Measurements from ENCODE around the gene ACLY.

ACLY gene

DNA sequence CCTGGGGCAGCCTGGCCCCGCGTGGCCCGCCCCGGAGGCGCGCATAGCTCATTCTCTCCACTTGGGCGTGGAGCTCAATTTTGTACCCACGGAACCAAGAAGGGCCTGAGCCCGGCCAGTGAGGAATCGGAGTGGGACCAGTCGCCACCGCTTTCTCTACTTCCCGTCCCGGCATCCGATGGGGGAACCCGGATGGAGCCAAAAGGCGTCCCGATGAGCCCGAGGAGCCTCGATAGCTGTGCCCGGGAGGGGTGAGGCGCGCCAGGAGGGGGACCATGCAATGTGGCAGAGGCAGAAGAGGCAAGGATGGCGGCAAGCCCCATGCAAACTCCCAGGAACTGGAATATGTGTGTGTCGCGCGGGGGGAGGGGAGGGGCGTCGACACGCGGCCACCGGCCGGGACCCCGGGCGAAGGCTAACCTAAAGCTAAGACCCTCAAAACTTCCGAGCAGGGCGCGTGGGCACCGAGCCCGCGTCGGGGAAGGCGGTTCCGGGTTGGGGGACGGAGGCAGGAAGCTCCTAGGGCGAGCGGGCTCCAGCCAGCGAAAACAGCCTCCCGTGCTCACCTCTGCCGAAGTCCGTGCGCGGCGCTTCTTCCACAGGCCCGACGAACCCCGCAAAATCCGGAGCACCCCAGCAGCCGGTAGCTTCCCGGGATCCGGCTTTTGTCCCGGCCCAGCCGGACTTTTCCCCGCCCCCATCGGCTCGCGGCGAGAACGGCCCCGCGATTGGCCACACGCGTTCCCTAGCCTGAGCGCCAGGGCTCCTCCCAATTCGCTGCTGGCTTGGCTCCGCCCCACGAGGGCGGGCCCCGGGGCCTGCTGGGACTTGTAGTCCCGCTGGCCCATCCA is at the start of gene ACLY:
TSS of gene ACLY (minus strand) at position 638 of the 851 bp plus-strand sequence. CDS start 5,078 bp downstream, outside the sequence.
- DNase-seq (ENCODE audit: low read depth) = peak; percentile 97

DNA sequence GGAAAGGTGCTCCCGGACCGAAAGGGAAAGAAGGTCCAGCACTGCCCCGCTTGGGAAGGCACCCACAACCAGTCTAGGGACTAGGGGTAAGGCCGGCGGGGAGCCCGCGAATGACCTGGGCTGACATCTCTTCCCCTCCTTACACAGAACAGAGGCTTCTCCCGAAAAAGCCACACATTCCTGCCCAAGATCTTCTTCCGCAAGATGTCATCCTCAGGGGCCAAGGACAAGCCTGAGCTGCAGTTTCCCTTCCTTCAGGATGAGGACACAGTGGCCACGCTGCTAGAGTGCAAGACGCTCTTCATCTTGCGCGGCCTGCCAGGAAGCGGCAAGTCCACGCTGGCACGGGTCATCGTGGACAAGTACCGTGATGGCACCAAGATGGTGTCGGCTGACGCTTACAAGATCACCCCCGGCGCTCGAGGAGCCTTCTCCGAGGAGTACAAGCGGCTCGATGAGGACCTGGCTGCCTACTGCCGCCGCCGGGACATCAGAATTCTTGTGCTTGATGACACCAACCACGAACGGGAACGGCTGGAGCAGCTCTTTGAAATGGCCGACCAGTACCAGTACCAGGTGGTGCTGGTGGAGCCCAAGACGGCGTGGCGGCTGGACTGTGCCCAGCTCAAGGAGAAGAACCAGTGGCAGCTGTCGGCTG is 49.3 kb upstream of the ACLY start:
- DNase-seq (ENCODE audit: low read depth) = no peak

DNA sequence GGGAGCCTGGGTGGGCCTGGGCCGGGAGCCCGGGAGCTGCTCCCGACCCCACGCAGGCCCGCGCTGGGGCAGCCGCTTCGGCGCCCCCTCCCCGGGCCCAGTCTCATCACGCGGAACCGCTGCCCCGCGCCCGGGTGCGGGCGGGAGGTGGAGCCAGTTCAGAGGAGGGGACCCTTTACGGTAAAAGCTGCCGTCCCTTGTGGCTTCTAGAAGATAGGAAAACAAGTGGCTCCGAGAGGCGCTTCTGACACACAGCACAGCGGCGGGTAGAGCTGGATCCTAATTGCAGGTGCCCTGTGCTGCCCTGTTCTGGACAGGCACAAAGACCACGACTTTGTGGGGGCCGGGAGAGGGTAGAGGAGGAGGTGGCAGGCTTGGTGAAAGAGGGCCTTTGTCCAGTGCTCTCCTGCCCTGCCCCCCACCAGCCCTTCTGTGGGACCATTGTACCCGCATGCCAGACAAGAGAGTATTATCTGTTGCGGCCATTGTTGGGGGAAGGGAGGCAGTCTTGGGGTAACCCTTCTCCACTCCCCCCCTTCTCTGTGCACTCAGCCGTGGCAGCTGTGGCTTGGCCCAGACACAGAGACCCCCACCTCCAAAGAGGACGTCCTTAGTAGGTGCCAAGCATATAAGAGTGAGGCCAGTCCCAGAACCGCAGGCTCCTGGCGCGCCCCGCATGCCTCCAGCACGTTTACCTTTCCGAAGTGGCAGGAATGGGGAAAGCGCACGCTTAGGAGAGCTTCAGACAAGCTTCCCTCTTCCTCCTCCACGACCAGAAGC is 48.6 kb upstream of the ACLY start:
- no peak for DNase-seq (ENCODE audit: low read depth)

DNA sequence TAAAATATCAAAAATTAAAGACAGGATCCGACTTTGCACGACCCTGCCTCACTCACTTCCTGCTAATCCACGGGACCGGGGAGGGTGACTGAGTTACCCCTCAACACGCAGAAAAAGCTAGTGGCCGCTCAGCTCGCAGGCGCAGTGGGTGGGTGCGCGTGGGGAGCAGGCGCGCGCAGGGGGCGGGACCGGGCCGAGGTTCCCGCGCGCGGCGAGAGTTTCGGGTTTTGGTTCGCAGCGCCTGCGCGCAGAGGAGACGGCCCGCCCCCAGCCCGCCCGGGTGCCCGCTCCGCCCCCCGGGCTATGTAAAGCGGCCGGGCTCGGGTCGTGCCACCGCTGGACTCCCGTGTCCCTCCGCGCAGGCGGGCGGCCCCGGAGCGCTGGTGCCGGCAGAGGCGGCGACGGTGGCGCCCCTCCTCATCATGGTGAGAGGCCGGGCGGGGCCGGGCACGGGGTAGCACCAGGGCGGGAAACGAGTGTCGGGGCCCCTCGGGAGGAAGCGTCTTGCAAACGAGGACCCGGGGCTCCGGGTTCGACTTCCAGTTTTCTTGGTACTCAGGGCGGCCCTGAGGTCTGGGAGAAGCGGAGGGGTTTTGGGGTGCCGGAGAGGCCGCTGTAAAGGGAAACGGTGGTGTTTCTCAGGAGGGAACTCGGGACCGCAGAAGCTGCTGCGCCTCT is 47.9 kb upstream of the ACLY start, which contains the start of gene CNP:
TSS of gene CNP (plus strand) at position 333 of the 678 bp plus-strand sequence. CDS start at position 423, 90 bp downstream.
- DNase-seq (ENCODE audit: low read depth) = peak; percentile 92

DNA sequence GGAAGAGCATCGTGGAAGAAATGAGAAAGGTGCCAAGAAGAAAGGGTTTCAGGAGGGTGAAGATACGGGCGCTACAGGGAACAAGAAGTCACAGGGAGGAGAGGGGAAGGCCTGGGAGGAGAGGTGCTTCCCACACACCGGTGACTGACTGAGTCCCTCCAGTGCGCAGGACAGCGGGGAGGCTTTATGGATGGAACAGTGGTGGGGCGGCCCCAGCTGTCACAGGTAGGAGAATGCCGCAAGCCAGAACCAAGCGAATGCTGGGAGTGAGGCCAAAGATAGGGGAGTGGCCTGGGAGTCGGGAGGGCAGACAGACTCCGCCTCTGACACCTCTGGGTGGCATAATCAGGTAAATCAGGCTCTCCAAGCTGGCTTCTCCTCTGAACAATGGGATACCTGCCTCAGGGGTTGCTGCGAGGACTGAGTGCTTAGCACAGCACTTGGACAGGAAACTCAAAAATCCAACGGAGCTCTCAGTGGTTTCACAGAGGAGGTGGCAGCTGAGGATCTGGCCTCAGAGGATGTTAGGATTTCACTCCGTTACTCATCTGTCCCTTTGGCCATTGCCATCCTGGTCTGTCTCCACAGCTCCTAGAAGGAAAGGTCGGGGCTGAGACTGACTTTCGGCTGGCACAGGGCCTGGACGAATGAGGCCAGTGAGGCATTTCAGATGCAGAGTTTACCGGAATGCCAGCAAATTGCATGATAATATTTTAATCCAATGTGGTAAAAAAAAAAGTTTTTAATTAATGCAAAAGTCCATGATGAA is 47.1 kb upstream of the ACLY start:
- peak; percentile 33 for DNase-seq (ENCODE audit: low read depth)

DNA sequence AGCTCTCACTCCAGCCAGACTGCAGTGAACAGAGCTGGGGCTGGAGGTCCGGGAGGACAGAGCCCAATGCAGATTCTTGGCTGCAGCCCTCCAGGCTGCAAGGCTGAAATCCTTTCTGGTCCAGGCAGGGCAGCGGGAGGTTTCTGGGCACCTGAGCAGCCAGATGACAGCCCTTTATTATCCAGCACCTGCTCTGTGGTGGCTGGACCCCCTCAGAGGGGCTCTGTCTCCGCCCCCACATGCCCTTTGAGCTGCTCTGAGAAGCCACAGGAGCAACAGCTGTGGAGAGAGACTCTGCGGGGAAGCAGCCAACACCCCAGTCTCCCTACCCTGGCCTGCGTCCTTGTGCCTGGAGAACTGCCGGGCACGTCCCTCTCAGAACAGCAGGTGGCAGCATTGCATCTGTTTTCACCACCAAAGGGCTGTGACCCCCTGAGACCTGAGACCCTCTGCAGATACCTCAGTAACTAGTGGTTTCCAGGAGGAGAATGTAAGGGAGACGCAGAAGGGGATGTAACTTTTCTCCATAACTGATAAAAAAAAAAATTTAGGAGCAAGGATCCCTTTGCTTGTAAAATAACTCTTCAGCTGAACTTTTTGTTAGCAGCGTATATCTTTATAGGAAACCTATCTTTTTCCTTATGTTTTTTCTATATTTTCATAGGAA is 44.1 kb upstream of the ACLY start:
- peak; percentile 52 for DNase-seq (ENCODE audit: low read depth)

DNA sequence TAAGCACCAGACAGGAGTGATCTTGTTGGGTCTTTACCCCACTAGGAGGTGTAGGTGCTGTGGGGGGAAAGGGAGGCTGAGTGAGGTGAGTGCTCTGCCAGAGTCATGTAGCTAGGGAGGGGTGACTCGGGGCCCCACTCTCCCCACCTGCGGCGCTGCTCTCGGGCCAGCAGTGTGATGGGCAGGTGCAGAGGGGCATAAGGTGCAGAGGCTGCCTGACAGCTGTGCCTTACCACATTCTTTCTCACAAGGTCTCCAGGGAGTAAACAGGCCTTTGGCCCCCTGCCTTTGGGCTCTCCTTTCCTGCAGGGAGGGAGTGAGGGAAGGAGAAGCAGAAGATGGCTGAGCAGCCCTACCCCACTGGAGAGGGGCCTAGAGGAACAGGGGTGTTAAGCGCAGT is 43.4 kb upstream of the ACLY start:
- no peak for DNase-seq (ENCODE audit: low read depth)

DNA sequence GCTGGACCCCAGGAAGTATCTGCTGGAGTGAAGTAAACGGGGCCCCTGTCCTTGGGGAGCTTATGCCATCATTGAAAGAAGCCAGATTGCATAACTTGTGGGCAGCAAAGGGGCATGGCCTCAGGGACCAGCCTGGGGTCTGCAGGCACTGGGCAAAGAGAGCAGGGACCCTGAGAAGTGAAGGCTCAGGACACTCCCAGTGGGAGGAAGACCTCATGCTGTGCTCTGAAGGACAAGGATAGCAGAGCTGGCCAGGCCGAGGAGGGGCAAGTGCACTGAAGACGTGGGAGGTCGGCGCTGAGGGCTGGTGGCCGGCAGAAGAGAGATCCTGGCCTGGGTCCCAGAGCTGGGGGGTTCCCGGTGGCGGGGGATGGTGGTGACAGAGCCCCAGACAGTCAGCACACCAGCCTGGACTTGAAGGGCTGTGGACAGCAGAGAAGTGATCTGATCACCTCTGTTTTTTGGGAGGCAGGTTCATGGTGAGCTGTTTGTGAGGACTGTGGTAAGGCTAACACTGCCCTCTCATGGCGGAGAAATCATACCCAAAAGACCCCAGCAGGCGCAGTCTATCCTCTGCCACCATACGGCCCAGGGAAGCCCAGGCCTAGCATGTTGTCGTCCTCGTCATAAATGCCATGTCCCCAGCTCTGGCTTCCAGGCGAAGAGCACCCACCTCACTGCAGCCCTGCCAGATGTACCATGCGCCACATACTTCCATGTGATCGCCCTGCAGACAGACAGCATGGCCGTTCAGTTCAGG is 40.8 kb upstream of the ACLY start:
- peak; percentile 34 for DNase-seq (ENCODE audit: low read depth)

DNA sequence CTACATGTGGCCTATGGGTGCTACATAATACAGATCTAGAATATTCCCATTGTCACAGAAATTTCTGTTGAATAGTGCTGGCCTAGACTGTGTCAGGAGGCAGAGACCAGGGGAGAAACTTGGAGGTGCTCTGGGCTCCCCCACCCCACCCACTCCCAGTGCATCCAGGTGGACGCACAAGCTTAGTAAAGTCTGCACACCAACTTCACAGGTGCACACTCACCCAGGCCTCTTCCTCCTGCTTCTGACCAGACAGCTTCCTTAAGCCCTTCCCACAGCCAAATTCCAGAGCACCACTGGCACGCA is 40.2 kb upstream of the ACLY start:
- DNase-seq (ENCODE audit: low read depth) = no peak

DNA sequence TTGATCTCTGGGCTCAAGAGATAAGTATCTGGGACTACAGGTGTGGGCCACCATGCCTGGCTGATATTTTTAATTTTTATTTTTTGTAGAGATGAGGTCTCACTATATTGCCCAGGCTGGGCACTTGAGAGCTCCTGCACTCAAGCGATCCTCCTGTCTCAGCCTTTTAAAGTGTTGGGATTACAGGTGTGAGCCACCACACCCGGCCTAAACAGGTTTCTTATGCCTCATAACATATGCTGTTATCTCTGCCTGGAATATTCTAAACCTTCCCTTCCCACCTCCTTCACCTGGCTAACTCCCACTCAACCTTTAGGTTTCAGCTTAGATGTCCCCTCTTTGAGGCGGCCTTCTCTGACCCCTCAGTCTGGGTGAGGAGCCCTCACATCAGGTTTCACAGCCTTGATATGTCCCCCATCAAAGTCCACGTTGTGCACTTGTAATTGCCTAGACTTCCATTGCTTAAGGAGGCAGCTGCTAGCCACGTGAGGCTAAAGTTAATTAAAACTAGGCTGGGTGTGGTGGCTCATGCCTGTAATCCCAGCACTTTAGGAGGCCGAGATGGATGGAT is 39.2 kb upstream of the ACLY start:
- DNase-seq (ENCODE audit: low read depth) = no peak

DNA sequence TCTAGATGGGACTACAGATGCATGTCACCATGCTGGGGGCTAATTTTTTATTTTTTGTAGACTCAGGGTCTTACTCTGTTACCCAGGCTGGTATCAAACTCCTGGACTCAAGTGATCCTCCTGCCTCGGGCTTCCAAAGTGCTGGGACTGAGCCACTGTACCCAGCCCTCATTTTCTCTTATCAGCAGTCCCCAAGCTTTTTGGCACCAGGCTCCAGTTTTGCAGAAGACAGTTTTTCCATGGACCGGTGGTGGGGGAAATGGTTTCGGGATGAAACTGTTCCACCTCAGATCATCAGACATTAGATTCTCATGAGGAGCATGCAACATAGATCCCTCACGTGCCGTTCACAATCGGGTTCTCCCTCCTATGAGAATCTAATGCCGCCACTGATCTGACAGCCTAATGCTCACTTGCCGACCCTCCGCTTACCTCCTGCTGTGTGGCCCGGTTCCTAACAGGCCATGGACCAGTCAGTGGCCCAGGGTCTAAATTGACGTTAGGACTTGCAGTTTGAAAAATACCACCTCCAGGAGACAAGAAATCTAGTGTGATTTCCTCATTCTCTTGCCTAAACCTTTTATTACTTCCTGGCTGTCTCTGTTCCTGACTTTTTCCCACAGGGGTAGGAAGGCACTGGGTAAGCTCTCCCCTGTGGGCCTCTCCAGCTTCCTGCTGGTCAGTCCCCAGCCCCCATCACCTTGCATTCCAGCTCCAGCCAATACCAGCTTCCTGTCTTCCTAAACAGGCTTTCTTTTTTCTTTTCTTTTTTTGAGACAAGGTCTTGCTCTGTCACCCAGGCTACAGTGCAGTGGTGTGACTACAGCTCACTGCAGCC is 38.5 kb upstream of the ACLY start:
- DNase-seq (ENCODE audit: low read depth) = peak; percentile 27

DNA sequence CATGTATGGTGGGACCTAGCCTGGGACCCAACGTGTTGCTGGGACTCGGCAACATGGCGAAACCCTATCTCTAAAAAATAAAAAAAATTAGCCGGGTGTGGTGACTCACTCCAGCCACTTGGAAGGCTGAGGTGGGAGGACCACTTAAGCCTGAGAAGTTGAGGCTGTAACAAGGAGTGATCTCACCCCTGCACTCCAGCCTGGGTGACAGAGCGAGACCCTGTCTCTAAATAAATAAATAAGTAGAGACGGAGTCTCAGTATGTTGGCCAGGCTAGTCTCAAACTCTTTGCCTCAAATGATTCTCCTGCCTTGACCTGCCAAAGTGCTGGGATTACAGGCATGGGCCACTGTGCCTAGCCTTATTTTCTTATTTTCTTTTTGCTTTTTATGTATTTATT is 37.8 kb upstream of the ACLY start:
- no peak for DNase-seq (ENCODE audit: low read depth)

DNA sequence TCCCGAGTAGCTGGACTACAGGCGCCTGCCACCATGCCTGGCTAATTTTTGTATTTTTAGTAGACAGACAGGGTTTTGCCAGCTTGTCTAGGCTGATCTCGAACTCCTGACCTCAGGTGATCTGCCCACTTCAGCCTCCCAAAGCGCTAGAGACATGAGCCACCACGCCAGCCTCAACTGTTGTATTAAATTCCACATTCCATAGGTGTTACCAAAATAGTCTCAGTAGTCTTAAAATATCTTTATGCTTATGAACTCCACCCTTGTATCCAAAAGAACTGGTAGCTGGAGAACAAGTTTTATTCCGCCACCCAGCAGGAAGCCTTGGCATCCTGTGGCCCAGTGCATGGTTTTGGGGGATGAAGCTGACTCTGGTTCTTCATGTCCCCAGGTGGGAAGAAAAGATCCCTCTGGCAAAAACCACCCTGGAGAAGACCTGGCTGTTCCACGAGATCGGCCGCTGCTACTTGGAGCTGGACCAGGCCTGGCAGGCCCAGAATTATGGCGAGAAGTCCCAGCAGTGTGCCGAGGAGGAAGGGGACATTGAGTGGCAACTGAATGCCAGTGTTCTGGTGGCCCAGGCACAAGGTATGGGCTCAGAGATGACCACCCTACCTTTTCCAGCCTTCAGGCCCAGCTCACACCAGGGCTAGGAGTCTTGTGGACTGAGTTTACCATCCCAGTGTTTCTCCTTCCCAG is 30.2 kb upstream of the ACLY start:
- DNase-seq (ENCODE audit: low read depth) = no peak

DNA sequence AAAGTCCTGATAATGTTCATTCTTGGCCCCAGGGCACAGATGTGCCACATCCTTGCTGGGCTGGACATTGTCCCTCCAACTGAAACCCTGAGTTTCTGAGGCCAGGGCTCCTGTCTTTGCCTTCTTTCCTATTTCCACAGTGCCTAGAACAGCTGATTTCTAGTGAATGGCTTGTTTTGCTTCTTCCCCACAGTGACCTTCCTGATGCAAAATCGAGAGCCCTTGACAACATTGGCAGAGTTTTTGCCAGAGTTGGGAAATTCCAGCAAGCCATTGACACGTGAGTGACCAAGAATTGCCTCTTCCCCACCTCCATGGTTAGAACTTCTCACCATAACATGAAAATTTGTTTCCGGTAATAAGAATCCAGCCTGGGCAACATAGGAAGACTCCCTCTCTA is 26.2 kb upstream of the ACLY start:
- DNase-seq (ENCODE audit: low read depth) = no peak

DNA sequence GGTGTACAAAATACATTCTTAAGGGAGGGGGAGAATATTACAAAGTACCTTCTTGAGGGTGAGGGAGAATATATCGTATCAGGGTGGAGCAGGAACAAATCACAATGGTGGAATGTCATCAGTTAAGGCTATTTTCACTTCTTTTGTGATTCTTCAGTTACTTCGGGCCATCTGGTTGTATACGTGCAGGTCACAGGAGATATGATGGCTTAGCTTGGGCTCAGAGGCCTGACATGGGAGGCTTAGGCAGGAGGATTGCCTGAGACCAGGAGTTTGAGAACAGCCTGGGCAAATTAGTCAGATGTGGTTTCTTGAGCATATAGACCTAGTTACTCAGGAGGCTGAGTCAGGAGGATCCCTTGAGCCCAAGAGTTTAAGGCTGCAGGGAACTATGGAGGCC is 24.7 kb upstream of the ACLY start:
- DNase-seq (ENCODE audit: low read depth) = no peak

DNA sequence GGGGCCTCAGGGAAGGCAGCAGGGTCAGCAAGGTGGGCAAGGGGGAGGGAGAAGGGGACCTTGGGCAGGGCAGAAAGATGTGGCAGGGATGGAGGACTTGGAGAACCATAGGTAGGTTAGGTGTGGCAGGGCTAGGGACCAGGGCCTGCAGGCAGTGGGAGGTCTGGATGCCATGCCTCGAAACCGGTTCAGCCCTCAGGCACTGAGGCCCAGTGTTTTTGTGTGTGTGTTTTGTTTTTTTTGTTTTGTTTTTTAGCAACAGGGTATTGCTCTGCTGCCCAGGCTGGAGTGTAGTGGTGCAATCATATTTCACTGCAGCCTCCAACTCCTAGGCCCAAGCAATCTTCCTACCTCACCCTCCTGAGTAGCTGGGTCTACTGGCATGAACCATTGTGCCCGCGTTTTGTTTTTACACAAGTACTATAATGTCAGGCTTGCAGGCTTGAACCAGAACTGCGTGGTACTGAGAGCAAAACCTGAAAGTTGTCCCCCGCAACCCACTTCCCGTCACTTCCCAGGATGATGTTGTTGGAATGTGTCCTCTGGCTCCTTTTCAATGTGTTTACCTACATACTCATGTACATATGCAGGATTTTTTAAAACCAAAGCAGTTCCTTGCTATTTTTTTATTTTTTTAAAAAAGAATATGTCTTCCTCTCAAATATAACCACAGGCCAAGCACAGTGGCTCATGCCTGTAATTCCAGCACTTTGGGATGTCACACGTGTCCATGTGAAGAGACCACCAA is 24.0 kb upstream of the ACLY start:
- no peak for DNase-seq (ENCODE audit: low read depth)

DNA sequence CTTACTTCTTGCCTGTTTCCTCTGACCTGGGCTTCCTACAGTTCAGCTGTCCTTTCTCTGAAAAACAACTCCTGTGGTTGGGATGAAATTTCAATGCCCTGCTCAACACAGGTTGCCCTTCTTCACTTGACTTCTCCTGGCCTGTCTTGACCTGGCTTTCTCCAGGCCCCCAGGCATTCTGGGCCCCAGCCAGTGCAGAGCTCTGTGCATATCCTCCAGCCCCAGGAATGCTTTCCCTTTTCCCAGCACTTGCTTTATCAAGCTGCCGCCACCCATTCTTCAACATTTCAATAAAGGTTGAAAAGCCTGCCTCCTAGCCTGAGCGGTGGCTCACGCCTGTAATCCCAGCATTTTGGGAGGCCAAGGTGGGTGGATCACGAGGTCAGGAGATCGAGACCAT is 22.4 kb upstream of the ACLY start:
- DNase-seq (ENCODE audit: low read depth) = no peak

DNA sequence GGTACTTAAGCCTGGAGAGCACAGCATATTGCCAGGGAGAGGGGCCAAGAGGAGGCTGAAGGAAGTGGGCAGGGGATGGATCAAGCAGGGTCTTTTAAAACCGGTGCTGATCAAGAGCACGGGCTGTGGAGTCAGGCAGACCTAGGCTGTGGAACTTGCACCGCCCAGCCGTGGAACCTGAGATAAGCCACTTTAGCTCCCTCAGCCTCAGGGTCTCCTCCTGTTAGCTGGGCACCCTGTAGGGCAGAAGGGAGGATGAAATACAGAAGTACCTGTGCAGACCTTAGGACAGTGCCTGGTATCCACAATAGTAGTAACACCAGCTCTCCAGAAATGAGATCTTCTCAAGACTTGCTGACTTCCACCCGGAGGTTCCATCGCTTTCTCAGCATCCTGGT is 20.9 kb upstream of the ACLY start:
- DNase-seq (ENCODE audit: low read depth) = no peak
